Breast epithelium (tissue), 4 donors: ENCODE measurements around the gene IL1F10. TPM values are rescaled to one million over a fixed set of nuclear protein-coding genes. Genes with fewer than 3 reads are reported as not detected.

ENCODE experiments used
- DNase-seq, 2 donors: peaks; one replicate each; pipeline ENCODE4 v3.0.0-alpha.2; 2019; ENCODE audit warnings: low spot score in 2 of 2
- H3K27ac ChIP-seq, 2 donors: fragments of 200-600 bp; sonication (generic) in 1 of 2; one replicate each; pipeline ENCODE4 v1.5.1; 2016 to 2019; ENCODE audit warnings: mild to moderate bottlenecking in 1 of 2
- H3K27me3 ChIP-seq, 2 donors: fragments of 200-600 bp; sonication (generic) in 1 of 2; one replicate each; pipeline versions ENCODE4 v1.5.1 to v1.6.0; 2017 to 2019; ENCODE audit warnings: control low read depth in 1 of 2, mild to moderate bottlenecking in 1 of 2
- H3K36me3 ChIP-seq: fragments of 200-600 bp; one replicate; pipeline ENCODE4 v1.5.1; 2019
- H3K4me1 ChIP-seq, 2 donors: fragments of 200-600 bp; sonication (generic); one replicate each; pipeline ENCODE4 v1.5.1; 2016 to 2019; ENCODE audit warnings: control low read depth in 1 of 2
- H3K4me3 ChIP-seq, 3 donors: fragments of 200-600 bp; sonication (generic); 1 replicate in 2 of 3; 2 replicates in 1 of 3; pipeline ENCODE4 v1.5.1; 2016 to 2019; ENCODE audit warnings: mild to moderate bottlenecking in 3 of 3, moderate library complexity in 2 of 3
- H3K9me3 ChIP-seq, 2 donors: fragments of 200-600 bp; sonication (generic) in 1 of 2; one replicate each; pipeline ENCODE4 v1.5.1; 2016 to 2019; ENCODE audit warnings: control low read depth in 1 of 2
- CTCF ChIP-seq, 3 donors: fragments of 450-650 bp; IDR thresholded peaks; one replicate each; pipeline ENCODE4 v1.5.1; 2016 to 2017; ENCODE audit warnings: antibody characterized with exemption in 3 of 3, mild to moderate bottlenecking in 3 of 3, moderate library complexity in 3 of 3
- POLR2A ChIP-seq: fragments of 450-650 bp; IDR thresholded peaks from one replicate; pipeline ENCODE4 v1.6.1; 2016; ENCODE audit warnings: antibody characterized with exemption, mild to moderate bottlenecking, moderate library complexity
- POLR2AphosphoS5 ChIP-seq, 3 donors: sonication (generic); formaldehyde crosslinking; IDR thresholded peaks; one replicate each; pipeline ENCODE4 v1.6.1; 2017; ENCODE audit warnings: antibody characterized with exemption in 3 of 3
- intact Hi-C: fragments of 100-400 bp; cut with DNase I; formaldehyde crosslinking; loops from one replicate; pipeline ENCODE4 v1.15.1; 2023; ENCODE audit warnings: low total_unique reads
- total RNA-seq, 3 donors: library from RNA; depleted of rRNA; stranded (reverse); fragments of >200 nt; gene quantifications; one replicate each; pipeline ENCODE4 v1.1.0, GENCODE V29; 2016

IL1F10 gene
- total RNA-seq, 3 donors from 2014 or later: not detected

GRCh38 chr2:113057117-113057516, 10.7 kb upstream of the IL1F10 start:
- DNase-seq: no peak
- H3K27ac ChIP-seq: no peak overlapping the region
- no peaks in the 10 kb centered on the region for H3K36me3 ChIP-seq
- no peaks in the 10 kb centered on the region for H3K27me3 ChIP-seq
- intact Hi-C loops: no loop called here
- no peak overlapping the region for H3K4me3 ChIP-seq
- H3K4me1 ChIP-seq: no peaks in the 10 kb centered on the region
- TF ChIP-seq POLR2AphosphoS5 (IDR thresholded peaks at IDR 0.05) (no peak), POLR2A (no peak), CTCF (IDR thresholded peaks at IDR 0.05) (no peak)
- peaks cover 4 to 24% of the 10 kb centered on the region in 2 donors for H3K9me3 ChIP-seq

- TF ChIP-seq POLR2A (no peak), CTCF (IDR thresholded peaks at IDR 0.05) (no peak), POLR2AphosphoS5 (IDR thresholded peaks at IDR 0.05) (no peak)
- Histone ChIP-seq H3K9me3 (peaks cover 4 to 21% of the 10 kb centered on the region in 2 donors), H3K36me3 (no peaks in the 10 kb centered on the region), H3K27me3 (no peaks in the 10 kb centered on the region), H3K27ac (no peak overlapping the region), H3K4me3 (no peak overlapping the region), H3K4me1 (no peaks in the 10 kb centered on the region)
- no peak for DNase-seq
- intact Hi-C loops: no loop called here
Measured at GRCh38 chr2:113058411-113058994, 9.3 kb upstream of the IL1F10 start.

GRCh38 chr2:113058998-113059960, 8.5 kb upstream of the IL1F10 start, which contains the start of gene IL36RN:
Gene IL36RN, plus strand, starts transcription at chr2:113059198. Its CDS starts 241 bp downstream, at chr2:113059439.
- no peak within 1 kb of the TSS for H3K27ac ChIP-seq
- H3K27me3 ChIP-seq: no peaks in the 10 kb centered on the region
- no peak within 1 kb of the TSS for H3K4me3 ChIP-seq
- H3K4me1 ChIP-seq: no peaks in the 10 kb centered on the region
- H3K36me3 ChIP-seq: no peaks in the 10 kb centered on the region
- DNase-seq: no peak
- intact Hi-C loops: no loop called here
- TF ChIP-seq POLR2A: no peak
- TF ChIP-seq POLR2AphosphoS5 (IDR thresholded peaks at IDR 0.05): no peak
- TF ChIP-seq CTCF (IDR thresholded peaks at IDR 0.05): no peak
- peaks cover 4 to 13% of the 10 kb centered on the region in 2 donors for H3K9me3 ChIP-seq

GRCh38 chr2:113060396-113060795, 7.4 kb upstream of the IL1F10 start:
- Histone ChIP-seq H3K4me1 (no peaks in the 10 kb centered on the region), H3K36me3 (no peaks in the 10 kb centered on the region), H3K4me3 (no peak overlapping the region), H3K27ac (no peak overlapping the region), H3K9me3 (peaks cover 0 to 2% of the 10 kb centered on the region in 2 donors), H3K27me3 (no peaks in the 10 kb centered on the region)
- TF ChIP-seq POLR2AphosphoS5 (IDR thresholded peaks at IDR 0.05) (no peak), POLR2A (no peak), CTCF (IDR thresholded peaks at IDR 0.05) (no peak)
- intact Hi-C loops: loop anchor here (10.0 kb wide), 1 partner anchor 1896 kb away; no protein-coding TSS in a partner anchor
- no peak for DNase-seq

GRCh38 chr2:113060796-113061195, 7.0 kb upstream of the IL1F10 start:
- intact Hi-C loops: loop anchor here (10.0 kb wide), 1 partner anchor 1896 kb away; no protein-coding TSS in a partner anchor
- no peaks in the 10 kb centered on the region for H3K27me3 ChIP-seq
- H3K4me1 ChIP-seq: no peaks in the 10 kb centered on the region
- H3K27ac ChIP-seq: no peak overlapping the region
- H3K4me3 ChIP-seq: no peak overlapping the region
- no peaks in the 10 kb centered on the region for H3K9me3 ChIP-seq
- no peak for DNase-seq
- TF ChIP-seq POLR2A: no peak
- no peak for TF ChIP-seq POLR2AphosphoS5 (IDR thresholded peaks at IDR 0.05)
- TF ChIP-seq CTCF (IDR thresholded peaks at IDR 0.05): no peak
- no peaks in the 10 kb centered on the region for H3K36me3 ChIP-seq
